ENCODE data around the gene UPF2. TPM values are rescaled to one million over a fixed set of nuclear protein-coding genes. Genes with fewer than 3 reads are reported as not detected.

UPF2 gene
- total and polyA plus RNA-seq, 4 donors: 7.4 to 36.4 (median 13.3) TPM

DNA sequence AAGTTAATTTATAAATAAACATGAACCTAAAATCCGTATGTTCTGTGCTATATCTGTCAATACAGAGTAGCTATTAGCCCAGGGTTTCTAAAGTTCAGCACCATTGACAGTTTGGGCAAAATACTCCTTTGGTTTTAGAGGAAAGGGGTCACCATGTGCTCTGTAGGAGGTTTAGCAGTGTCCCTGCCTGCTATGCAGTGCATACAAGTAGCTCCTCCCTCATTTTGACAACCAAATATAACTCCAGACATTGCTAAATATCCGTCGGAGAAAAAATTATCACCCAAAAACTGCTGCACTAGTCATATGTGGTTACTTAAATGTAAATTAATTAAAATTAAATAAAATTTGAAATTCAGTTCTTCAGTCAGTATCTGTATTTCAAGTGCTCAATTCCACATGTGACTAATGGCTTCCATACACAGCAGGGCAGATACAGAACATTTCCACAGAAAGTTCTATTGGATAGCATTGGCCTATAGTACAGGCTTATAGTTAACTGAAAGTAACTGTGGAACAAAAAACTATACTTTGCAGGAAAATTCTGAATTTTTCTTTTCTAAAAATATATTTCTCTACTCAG lies 6.4 kb downstream of the UPF2 start:
- Histone ChIP-seq H3K27ac (ENCODE audit: low read depth in 1 of 2, low read length in 1 of 2) (no peak overlapping the region), H3K27me3 (ENCODE audit: control insufficient read depth in 3 of 3, insufficient read depth in 3 of 3, low read length in 2 of 3) (no peaks in the 10 kb centered on the region), H3K4me1 (ENCODE audit: control insufficient read depth in 5 of 5, insufficient read depth in 5 of 5, low read length in 5 of 5) (peaks cover 0 to 8% (median 0%) of the 10 kb centered on the region in 5 donors), H3K9ac (ENCODE audit: insufficient read depth in 1 of 2, low read length in 2 of 2) (no peak overlapping the region), H3K9me3 (ENCODE audit: control insufficient read depth in 4 of 4, insufficient read depth in 3 of 4, low read length in 3 of 4) (no peaks in the 10 kb centered on the region), H3K4me3 (no peak overlapping the region), H3K36me3 (ENCODE audit: control insufficient read depth in 4 of 4, insufficient read depth in 4 of 4, low read length in 4 of 4) (peaks cover 9 to 14% (median 11%) of the 10 kb centered on the region in 4 donors)
- 61 to 79% methylated on average over 3 of the region's 3 CpGs for WGBS, 2 donors
- DNase-seq (no peak), ATAC-seq (ENCODE audit: insufficient read depth, low FRiP score) (no peak)
- TF ChIP-seq, protein P1, sequence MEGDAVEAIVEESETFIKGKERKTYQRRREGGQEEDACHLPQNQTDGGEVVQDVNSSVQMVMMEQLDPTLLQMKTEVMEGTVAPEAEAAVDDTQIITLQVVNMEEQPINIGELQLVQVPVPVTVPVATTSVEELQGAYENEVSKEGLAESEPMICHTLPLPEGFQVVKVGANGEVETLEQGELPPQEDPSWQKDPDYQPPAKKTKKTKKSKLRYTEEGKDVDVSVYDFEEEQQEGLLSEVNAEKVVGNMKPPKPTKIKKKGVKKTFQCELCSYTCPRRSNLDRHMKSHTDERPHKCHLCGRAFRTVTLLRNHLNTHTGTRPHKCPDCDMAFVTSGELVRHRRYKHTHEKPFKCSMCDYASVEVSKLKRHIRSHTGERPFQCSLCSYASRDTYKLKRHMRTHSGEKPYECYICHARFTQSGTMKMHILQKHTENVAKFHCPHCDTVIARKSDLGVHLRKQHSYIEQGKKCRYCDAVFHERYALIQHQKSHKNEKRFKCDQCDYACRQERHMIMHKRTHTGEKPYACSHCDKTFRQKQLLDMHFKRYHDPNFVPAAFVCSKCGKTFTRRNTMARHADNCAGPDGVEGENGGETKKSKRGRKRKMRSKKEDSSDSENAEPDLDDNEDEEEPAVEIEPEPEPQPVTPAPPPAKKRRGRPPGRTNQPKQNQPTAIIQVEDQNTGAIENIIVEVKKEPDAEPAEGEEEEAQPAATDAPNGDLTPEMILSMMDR (IDR thresholded peaks at IDR 0.05; ENCODE audit: control extremely low read depth, extremely low read depth): no peak

DNA sequence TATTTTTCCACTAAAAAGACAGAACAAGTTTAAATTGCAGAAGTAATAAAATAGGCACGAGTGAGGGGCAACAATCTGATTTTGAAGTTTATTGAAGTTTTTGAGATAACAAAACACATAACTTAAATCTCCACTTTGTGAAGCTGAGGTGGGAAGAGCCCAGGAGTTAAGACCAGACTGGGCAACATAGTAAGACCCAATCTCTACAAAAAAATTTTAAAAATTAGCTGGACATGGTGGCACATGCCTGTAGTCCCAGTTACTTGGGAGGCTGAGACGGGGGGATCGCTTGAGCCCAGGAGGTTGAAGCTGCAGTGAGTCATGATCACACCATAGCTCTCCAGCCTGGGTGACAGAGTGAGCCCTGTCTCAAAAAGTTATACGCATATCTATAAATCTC lies 11.2 kb downstream of the UPF2 start:
- 92 to 94% methylated on average over 4 of the region's 4 CpGs for WGBS, 2 donors
- no peaks in the 10 kb centered on the region for H3K9me3 ChIP-seq (ENCODE audit: control insufficient read depth in 4 of 4, insufficient read depth in 3 of 4, low read length in 3 of 4)
- no peaks in the 10 kb centered on the region for H3K27me3 ChIP-seq (ENCODE audit: control insufficient read depth in 3 of 3, insufficient read depth in 3 of 3, low read length in 2 of 3)
- ATAC-seq (ENCODE audit: insufficient read depth, low FRiP score): no peak
- DNase-seq: no peak
- peaks cover 11 to 23% (median 19%) of the 10 kb centered on the region in 4 donors for H3K36me3 ChIP-seq (ENCODE audit: control insufficient read depth in 4 of 4, insufficient read depth in 4 of 4, low read length in 4 of 4)
- H3K9ac ChIP-seq (ENCODE audit: insufficient read depth in 1 of 2, low read length in 2 of 2): no peak overlapping the region
- H3K4me1 ChIP-seq (ENCODE audit: control insufficient read depth in 5 of 5, insufficient read depth in 5 of 5, low read length in 5 of 5): peaks cover 0 to 2% (median 0%) of the 10 kb centered on the region in 5 donors
- H3K4me3 ChIP-seq: no peak overlapping the region
- no peak overlapping the region for H3K27ac ChIP-seq (ENCODE audit: low read depth in 1 of 2, low read length in 1 of 2)
- TF ChIP-seq, protein P1 (IDR thresholded peaks at IDR 0.05; ENCODE audit: control extremely low read depth, extremely low read depth): no peak

DNA sequence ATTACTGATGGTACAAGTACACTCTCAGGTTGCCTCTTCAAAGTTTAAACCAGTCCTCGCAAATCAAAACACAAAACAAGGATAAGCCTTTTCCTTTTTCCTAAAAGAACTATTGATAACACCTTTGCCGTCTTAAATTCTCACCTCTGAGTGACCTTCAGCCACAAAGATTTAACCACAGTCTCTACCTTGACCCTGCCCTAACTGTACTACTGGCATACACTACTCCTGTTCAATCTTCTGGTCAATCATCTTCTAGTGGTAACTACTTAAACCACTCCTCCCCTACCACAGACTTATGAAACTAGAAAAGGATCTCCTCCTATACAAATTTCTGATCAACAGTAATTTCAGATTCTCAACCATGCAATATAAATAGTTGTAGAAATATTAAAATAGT lies 15.1 kb downstream of the UPF2 start:
- DNase-seq (no peak), ATAC-seq (ENCODE audit: insufficient read depth, low FRiP score) (no peak)
- H3K9ac ChIP-seq (ENCODE audit: insufficient read depth in 1 of 2, low read length in 2 of 2): no peak overlapping the region
- H3K4me3 ChIP-seq: no peak overlapping the region
- H3K4me1 ChIP-seq (ENCODE audit: control insufficient read depth in 5 of 5, insufficient read depth in 5 of 5, low read length in 5 of 5): peaks cover 0 to 2% (median 0%) of the 10 kb centered on the region in 5 donors
- H3K27ac ChIP-seq (ENCODE audit: low read depth in 1 of 2, low read length in 1 of 2): no peak overlapping the region
- no peaks in the 10 kb centered on the region for H3K27me3 ChIP-seq (ENCODE audit: control insufficient read depth in 3 of 3, insufficient read depth in 3 of 3, low read length in 2 of 3)
- peaks cover 5 to 14% (median 9%) of the 10 kb centered on the region in 4 donors for H3K36me3 ChIP-seq (ENCODE audit: control insufficient read depth in 4 of 4, insufficient read depth in 4 of 4, low read length in 4 of 4)
- no peaks in the 10 kb centered on the region for H3K9me3 ChIP-seq (ENCODE audit: control insufficient read depth in 4 of 4, insufficient read depth in 3 of 4, low read length in 3 of 4)
- TF ChIP-seq, protein P1 (IDR thresholded peaks at IDR 0.05; ENCODE audit: control extremely low read depth, extremely low read depth): no peak
- WGBS, 2 donors: 92 to 94% methylated on average over 2 of the region's 2 CpGs

DNA sequence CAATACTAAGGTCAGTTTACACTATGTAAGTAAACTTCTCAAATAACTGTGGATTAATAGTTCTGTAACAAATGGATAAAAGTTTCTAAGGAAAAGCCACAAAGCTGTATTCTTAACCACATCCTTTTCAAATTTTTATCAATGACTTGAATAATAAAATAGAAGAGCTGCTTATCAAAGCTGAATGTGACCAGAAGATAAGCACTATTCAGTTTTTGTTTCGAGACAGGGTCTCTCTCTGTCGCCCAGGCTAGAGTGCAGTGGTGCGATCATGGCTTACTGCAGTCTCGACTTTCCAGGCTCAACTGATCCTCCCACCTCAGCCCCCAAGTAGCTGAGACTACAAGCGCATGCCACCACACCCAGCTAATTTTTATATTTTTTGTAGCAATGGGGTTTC lies 17.0 kb downstream of the UPF2 start:
- whole genome bisulfite sequencing, 2 donors: 90 to 92% methylated on average over 5 of the region's 5 CpGs
- no peak for ATAC-seq (ENCODE audit: insufficient read depth, low FRiP score)
- no peak for DNase-seq
- Histone ChIP-seq H3K4me1 (ENCODE audit: control insufficient read depth in 5 of 5, insufficient read depth in 5 of 5, low read length in 5 of 5) (peaks cover 0 to 2% (median 0%) of the 10 kb centered on the region in 5 donors), H3K9ac (ENCODE audit: insufficient read depth in 1 of 2, low read length in 2 of 2) (no peak overlapping the region), H3K4me3 (no peak overlapping the region), H3K27me3 (ENCODE audit: control insufficient read depth in 3 of 3, insufficient read depth in 3 of 3, low read length in 2 of 3) (no peaks in the 10 kb centered on the region), H3K36me3 (ENCODE audit: control insufficient read depth in 4 of 4, insufficient read depth in 4 of 4, low read length in 4 of 4) (peaks cover 2 to 16% (median 8%) of the 10 kb centered on the region in 4 donors), H3K9me3 (ENCODE audit: control insufficient read depth in 4 of 4, insufficient read depth in 3 of 4, low read length in 3 of 4) (no peaks in the 10 kb centered on the region), H3K27ac (ENCODE audit: low read depth in 1 of 2, low read length in 1 of 2) (no peak overlapping the region)
- TF ChIP-seq, protein P1 (IDR thresholded peaks at IDR 0.05; ENCODE audit: control extremely low read depth, extremely low read depth): no peak

Measured in lung (tissue), 12 donors.